HG02981 (cell line): ENCODE results near the gene NSA2.

Experiments
- ATAC-seq: cut with Tn5 transposase; IDR thresholded peaks from one replicate; pipeline ENCODE4 v1.9.1; 2021; ENCODE audit warnings: mild to moderate bottlenecking, moderate library complexity; ENCODE audit not compliant: unreplicated experiment

Gene NSA2

GRCh38 chr5:74810915-74811314 is 43.9 kb downstream of the NSA2 start:
- no peak for ATAC-seq

GRCh38 chr5:74816875-74817274 is 49.8 kb downstream of the NSA2 start:
- ATAC-seq = no peak

- no peak for ATAC-seq
These were observed 55.2 kb downstream of the NSA2 start for GRCh38 chr5:74822288-74822687.

- ATAC-seq = no peak
These were observed 62.4 kb downstream of the NSA2 start for GRCh38 chr5:74829413-74829812.
